ENCODE results near the gene LPP. TPM values are rescaled to one million over a fixed set of nuclear protein-coding genes. Genes with fewer than 3 reads are reported as not detected.

LPP gene
- polyA plus RNA-seq, 2 donors: 10.5 to 12.9 TPM

- H3K36me3 ChIP-seq (ENCODE audit: control insufficient read depth in 2 of 2, insufficient read depth in 2 of 2, low read length in 1 of 2): no peaks in the 10 kb centered on the region
- WGBS, 2 donors: 93% methylated on average over 5 of the region's 5 CpGs
- H3K4me3 ChIP-seq (ENCODE audit: low read depth in 1 of 2, low read length in 2 of 2): no peak overlapping the region
- H3K27me3 ChIP-seq (ENCODE audit: control insufficient read depth in 1 of 2, insufficient read depth in 2 of 2, low read length in 2 of 2): no peaks in the 10 kb centered on the region
- no peaks in the 10 kb centered on the region for H3K9me3 ChIP-seq (ENCODE audit: control insufficient read depth in 2 of 2, insufficient read depth in 1 of 2, low read depth in 1 of 2, low read length in 1 of 2)
- peaks cover 0 to 2% of the 10 kb centered on the region in 2 donors for H3K4me1 ChIP-seq (ENCODE audit: control insufficient read depth in 2 of 2, insufficient read depth in 2 of 2, low read length in 1 of 2)
- H3K27ac ChIP-seq (ENCODE audit: low read depth in 2 of 2, low read length in 1 of 2): peak overlapping the region in 1 of 2 donors; percentile 14
Observed at GRCh38 chr3:188939814-188940572, 786.0 kb downstream of the LPP start.
